ENCODE data around the gene FGR.

Gene FGR

DNA sequence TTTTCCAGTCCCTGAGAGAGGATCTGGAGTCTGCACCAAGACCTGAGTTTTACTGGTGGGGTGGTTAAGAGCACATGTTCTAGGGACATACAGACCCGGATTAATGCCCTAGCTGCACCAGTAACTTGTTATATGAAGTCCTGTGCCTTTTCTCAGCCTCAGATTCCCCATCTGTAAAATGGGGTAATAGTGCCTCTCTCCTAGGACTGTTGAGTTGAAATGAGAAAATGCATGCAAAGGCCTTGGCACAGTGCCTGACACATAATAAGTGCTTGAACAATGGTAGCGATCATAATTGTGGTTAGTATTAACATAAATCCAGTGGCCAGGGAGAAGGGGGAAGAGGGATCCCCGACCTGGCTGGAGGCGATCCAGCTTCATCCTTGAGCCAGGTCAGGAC is 43.4 kb downstream of the FGR start:
- ChIA-PET CTCF (interaction anchor here (1.7 to 20.5 kb wide), 6 partner anchors 9 to 176 kb away, joined by 5 to 689 read pairs (median 9); no protein-coding TSS in a partner anchor), POLR2A (interaction anchor here (1.4 kb wide), 1 partner anchor 16 kb away, joined by 3 read pairs; no protein-coding TSS in a partner anchor)
- TF ChIP-seq, protein P1, sequence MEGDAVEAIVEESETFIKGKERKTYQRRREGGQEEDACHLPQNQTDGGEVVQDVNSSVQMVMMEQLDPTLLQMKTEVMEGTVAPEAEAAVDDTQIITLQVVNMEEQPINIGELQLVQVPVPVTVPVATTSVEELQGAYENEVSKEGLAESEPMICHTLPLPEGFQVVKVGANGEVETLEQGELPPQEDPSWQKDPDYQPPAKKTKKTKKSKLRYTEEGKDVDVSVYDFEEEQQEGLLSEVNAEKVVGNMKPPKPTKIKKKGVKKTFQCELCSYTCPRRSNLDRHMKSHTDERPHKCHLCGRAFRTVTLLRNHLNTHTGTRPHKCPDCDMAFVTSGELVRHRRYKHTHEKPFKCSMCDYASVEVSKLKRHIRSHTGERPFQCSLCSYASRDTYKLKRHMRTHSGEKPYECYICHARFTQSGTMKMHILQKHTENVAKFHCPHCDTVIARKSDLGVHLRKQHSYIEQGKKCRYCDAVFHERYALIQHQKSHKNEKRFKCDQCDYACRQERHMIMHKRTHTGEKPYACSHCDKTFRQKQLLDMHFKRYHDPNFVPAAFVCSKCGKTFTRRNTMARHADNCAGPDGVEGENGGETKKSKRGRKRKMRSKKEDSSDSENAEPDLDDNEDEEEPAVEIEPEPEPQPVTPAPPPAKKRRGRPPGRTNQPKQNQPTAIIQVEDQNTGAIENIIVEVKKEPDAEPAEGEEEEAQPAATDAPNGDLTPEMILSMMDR (IDR thresholded peaks at IDR 0.05; ENCODE audit: insufficient read depth, low read length, missing control alignments): no peak
- H3K4me3 ChIP-seq (ENCODE audit: low read depth, low read length): no peak overlapping the region
- no peak for DNase-seq (ENCODE audit: low read depth, low spot score)

DNA sequence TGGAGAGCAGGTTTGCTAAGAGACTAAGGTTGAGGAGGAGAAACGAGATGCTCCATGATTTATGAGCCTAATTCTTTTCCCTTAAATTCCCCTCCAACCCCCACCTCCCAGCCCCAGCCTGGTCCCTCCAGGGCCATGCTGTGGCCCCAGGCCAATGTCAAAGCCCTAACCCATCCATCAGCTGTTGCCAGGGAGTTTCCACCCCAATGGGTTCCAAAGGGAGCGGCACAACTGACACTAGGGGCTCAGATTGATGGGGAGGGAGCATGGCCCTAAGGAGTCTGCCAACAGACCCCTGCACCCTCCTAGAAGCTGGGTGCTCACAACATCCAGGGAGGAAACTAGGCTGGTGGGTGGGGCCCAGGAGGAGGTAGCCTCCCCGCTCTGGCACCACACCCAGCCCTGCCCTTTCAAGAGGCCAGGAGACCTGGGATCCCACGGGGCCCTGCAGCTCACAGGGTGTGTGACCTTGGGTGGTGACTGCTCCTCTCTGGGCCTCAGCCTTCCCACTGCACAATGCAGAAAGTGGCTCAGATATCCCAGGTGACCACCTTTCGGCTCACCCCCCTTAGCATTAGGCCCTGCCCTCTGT is 44.0 kb downstream of the FGR start:
- POLR2A ChIA-PET: interaction anchor here (1.4 kb wide), 2 partner anchors 10 to 16 kb away, joined by 3 read pairs; no protein-coding TSS in a partner anchor
- no peak overlapping the region for H3K4me3 ChIP-seq (ENCODE audit: low read depth, low read length)
- DNase-seq (ENCODE audit: low read depth, low spot score): no peak
- CTCF ChIA-PET: interaction anchor here (1.5 to 20.5 kb wide), 7 partner anchors 8 to 175 kb away, joined by 5 to 689 read pairs (median 9); no protein-coding TSS in a partner anchor
- TF ChIP-seq, protein P1 (IDR thresholded peaks at IDR 0.05; ENCODE audit: insufficient read depth, low read length, missing control alignments): no peak

GRCh38 chr1:27589841-27590426 is 45.1 kb downstream of the FGR start:
- ChIA-PET POLR2A (interaction anchor here (1.4 kb wide), 1 partner anchor 11 kb away, joined by 3 read pairs; no protein-coding TSS in a partner anchor), CTCF (interaction anchor here (0.8 to 20.5 kb wide), 6 partner anchors 9 to 174 kb away, joined by 3 to 689 read pairs (median 8); no protein-coding TSS in a partner anchor)
- TF ChIP-seq, protein P1 (IDR thresholded peaks at IDR 0.05; ENCODE audit: insufficient read depth, low read length, missing control alignments): no peak

GRCh38 chr1:27589441-27589840 is 45.5 kb downstream of the FGR start:
- POLR2A ChIA-PET: no interaction called here

More at GRCh38 chr1:27589841-27590426, 45.1 kb downstream of the FGR start:
- DNase-seq (ENCODE audit: low read depth, low spot score): no peak
- H3K4me3 ChIP-seq (ENCODE audit: low read depth, low read length): no peak overlapping the region

DNA sequence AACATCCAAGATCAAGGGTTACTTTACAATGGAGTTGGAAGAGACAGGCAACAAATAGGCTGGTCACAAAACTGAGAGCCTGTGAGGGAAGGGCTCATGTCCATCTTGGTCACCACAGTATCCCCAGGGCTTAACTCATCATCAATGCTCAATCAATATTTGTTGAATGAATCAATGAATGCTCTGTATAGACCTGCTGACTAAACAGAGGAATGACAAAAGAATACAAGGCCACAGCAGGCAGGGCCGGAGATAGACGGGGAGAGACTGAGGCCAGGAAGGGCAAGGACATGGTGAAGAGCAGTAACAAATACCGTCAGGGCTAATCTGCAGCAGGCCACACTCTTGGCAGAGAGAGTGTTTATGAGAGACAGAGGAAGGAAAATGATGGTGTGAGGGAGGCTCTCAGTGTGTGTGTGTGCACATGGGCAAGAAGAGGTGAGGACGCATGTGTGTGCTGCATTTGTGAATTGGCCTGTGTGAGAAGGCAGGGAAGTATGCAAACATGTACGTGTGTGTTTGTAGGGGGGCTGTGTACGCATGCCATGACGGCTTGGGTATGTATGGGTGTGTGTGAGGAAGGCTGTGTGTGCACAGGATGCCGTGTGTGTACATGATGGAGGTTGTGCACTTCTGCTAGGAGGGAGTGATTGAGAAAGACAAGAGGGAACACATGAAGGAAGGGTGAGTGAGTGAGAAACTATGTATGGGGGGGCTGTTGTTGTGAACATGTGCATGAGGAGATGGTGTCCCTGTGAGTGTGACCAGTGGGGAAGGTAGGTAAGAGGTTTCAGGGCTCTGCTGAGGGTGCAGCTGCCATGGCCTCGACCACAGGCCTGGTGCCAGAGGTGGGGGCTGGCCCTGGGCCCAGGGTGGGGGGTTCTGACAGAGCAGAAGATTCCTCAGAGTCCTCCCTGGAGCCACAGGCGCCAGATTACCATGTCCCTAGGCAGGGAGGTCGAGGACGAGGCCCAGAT is 46.4 kb downstream of the FGR start:
- ChIA-PET CTCF (interaction anchor here (1.4 kb wide), 1 partner anchor 20 kb away, joined by 6 read pairs; no protein-coding TSS in a partner anchor), POLR2A (no interaction called here)
- no peak overlapping the region for H3K4me3 ChIP-seq (ENCODE audit: low read depth, low read length)
- TF ChIP-seq, protein P1 (IDR thresholded peaks at IDR 0.05; ENCODE audit: insufficient read depth, low read length, missing control alignments): no peak
- DNase-seq (ENCODE audit: low read depth, low spot score): no peak

More at GRCh38 chr1:27589441-27589840, 45.5 kb downstream of the FGR start:
- CTCF ChIA-PET: interaction anchor here (1.5 to 20.5 kb wide), 4 partner anchors 9 to 174 kb away, joined by 6 to 689 read pairs (median 8); no protein-coding TSS in a partner anchor
- TF ChIP-seq, protein P1 (IDR thresholded peaks at IDR 0.05; ENCODE audit: insufficient read depth, low read length, missing control alignments): no peak
- DNase-seq (ENCODE audit: low read depth, low spot score): no peak
- H3K4me3 ChIP-seq (ENCODE audit: low read depth, low read length): no peak overlapping the region

Measured in AG04449 (cell line).